Measurements from ENCODE around the gene TXNL4B. TPM values are rescaled to one million over a fixed set of nuclear protein-coding genes. Genes with fewer than 3 reads are reported as not detected.
A peak's percentile ranks its signal among the peaks of the same experiment; 100 is the strongest.

The TXNL4B gene
- total and polyA plus RNA-seq, 9 of the 15 experiments (the other 6 are each of a cell fraction or from before 2014, with no cell fraction given): 11.9 to 38.0 (median 22.3) TPM

DNA sequence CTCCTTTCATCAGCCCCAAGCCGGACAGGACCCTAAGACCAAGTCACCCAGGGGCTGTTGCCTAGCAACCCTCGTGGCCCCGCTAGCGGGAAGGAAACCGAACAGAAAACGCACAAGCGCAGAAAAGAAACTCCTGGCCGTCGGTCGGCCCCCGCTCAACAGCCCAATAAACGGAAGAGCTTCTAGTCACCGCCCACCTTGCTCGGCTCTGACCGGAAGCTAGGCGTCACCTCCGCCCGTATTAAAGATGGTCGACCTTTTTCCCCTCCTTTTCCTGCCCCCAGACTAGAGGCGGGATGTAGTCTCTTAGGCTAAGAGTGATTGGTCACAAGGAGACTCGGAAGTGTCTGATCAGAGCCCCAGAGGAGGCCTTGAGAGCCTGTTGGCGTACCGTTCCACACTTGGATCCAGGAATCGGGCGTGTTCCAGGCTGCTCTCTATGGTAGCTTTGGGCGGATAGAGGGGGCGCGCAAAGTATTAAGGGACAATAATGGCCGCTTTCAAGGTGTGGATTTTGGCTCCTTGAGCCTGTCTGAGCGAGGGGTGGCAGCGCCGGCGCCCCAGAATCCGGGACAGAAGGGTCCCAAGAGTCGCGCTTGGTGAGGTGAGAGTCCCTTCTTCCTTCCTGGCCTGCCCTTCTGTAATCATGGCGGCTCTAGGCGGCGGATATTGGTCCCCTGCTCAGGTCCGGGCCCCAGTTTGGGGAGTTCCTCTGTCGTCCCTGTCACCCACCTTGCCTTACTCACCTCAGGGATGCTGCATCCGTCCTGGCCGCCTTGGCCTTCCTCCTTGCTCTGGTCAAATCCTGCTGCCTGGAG, at the start of gene TXNL4B, which contains the start of gene DHX38 (continued):
- TF ChIP-seq TAF1 (IDR thresholded peaks at IDR 0.05; ENCODE audit: control insufficient read depth, extremely low read depth, insufficient read depth, low read length, severe bottlenecking) (peak; percentile 86), MED1 (CRISPR knock-in tag; IDR thresholded peaks at IDR 0.05; ENCODE audit: borderline replicate concordance) (no peak), HDAC2 (IDR thresholded peaks at IDR 0.05) (peak; percentile 13; the same call in 1 of the 2 replicates), ETV1 (tag; conservative IDR thresholded peaks at IDR 0.05; ENCODE audit: low read depth) (peak; percentile 89), ZNF76 (CRISPR knock-in tag; IDR thresholded peaks at IDR 0.05; ENCODE audit: borderline replicate concordance) (no peak), ZNF318 (IDR thresholded peaks at IDR 0.05; ENCODE audit: borderline replicate concordance in 1 of 2, low read depth in 1 of 2) (no peak), DACH1 (IDR thresholded peaks at IDR 0.05; ENCODE audit: partially characterized antibody) (no peak), SIRT6 (IDR thresholded peaks at IDR 0.05; ENCODE audit: low read depth, low read length) (no peak), CHD2 (IDR thresholded peaks at IDR 0.05; ENCODE audit: low read depth, low read length) (0 out of 2 replicates have a peak, but pooled peaks have one; percentile 11), ATF7 (IDR thresholded peaks at IDR 0.05) (peak; percentile 90), VEZF1 (CRISPR knock-in tag; IDR thresholded peaks at IDR 0.05) (peak; percentile 86)
- TF ChIP-seq, protein P1, sequence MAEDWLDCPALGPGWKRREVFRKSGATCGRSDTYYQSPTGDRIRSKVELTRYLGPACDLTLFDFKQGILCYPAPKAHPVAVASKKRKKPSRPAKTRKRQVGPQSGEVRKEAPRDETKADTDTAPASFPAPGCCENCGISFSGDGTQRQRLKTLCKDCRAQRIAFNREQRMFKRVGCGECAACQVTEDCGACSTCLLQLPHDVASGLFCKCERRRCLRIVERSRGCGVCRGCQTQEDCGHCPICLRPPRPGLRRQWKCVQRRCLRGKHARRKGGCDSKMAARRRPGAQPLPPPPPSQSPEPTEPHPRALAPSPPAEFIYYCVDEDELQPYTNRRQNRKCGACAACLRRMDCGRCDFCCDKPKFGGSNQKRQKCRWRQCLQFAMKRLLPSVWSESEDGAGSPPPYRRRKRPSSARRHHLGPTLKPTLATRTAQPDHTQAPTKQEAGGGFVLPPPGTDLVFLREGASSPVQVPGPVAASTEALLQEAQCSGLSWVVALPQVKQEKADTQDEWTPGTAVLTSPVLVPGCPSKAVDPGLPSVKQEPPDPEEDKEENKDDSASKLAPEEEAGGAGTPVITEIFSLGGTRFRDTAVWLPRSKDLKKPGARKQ (CRISPR knock-in tag; IDR thresholded peaks at IDR 0.05): no peak
- TF ChIP-seq, protein P2, sequence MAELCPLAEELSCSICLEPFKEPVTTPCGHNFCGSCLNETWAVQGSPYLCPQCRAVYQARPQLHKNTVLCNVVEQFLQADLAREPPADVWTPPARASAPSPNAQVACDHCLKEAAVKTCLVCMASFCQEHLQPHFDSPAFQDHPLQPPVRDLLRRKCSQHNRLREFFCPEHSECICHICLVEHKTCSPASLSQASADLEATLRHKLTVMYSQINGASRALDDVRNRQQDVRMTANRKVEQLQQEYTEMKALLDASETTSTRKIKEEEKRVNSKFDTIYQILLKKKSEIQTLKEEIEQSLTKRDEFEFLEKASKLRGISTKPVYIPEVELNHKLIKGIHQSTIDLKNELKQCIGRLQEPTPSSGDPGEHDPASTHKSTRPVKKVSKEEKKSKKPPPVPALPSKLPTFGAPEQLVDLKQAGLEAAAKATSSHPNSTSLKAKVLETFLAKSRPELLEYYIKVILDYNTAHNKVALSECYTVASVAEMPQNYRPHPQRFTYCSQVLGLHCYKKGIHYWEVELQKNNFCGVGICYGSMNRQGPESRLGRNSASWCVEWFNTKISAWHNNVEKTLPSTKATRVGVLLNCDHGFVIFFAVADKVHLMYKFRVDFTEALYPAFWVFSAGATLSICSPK (IDR thresholded peaks at IDR 0.05; ENCODE audit: borderline replicate concordance): no peak
